ENCODE data around the gene DARS1. TPM values are rescaled to one million over a fixed set of nuclear protein-coding genes. Genes with fewer than 3 reads are reported as not detected.
"Not testable (repeated sequence)": the region's sequence is repeated elsewhere in the genome, so short reads cannot be mapped to it uniquely, and the experiment has no call there.

The DARS1 gene
- total RNA-seq, 1 donor from 2014 or later, result 53.6 TPM

DNA sequence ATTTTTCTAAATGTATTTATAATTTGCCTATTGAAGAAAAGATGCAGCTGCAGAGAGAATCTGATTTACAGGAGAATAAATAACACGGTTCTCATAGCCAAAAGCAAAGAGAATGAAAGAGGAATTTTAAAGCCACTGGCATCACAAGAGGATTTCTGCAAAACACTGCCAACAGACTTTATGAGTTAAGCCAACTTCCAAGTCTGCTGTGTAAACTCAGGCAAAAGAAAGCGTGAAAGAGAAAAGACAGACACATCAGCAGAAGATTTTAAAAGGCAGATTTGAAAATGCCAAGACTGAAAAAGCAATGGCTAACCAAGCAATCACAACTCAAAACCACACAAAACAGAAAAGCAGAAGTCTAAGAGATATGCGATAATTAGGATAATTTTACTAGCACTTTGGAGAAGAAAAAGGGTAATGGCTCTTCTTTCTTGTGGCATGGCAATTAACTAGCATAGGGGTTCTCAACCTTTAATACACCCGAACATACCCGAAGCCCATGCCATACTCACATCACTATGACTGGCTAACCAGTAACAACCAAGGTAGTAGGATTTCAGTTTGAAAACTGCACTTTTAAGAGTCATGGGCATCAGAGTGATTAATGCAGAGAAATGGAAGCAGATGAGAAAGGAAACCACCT, 4.9 kb downstream of the DARS1 start:
- no peak for DNase-seq

DNA sequence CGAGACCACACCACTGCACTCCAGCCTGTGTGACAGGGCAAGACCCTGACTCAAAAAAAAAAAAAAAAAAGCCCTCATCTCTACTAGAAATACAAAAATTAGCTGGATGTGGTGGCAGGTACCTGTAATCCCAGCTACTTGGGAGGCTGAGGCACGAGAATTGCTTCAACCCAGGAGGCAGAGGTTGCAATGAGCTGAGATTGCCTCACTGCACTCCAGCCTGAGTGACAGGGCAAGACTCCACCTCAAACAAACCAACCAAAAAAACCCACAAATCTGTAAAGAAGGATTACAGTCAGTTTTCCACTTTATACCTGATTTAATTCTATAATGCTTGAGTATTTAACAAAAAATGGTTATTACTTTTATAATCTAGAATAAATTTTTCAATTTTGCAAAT, 9.7 kb downstream of the DARS1 start:
- DNase-seq, result no peak

DNA sequence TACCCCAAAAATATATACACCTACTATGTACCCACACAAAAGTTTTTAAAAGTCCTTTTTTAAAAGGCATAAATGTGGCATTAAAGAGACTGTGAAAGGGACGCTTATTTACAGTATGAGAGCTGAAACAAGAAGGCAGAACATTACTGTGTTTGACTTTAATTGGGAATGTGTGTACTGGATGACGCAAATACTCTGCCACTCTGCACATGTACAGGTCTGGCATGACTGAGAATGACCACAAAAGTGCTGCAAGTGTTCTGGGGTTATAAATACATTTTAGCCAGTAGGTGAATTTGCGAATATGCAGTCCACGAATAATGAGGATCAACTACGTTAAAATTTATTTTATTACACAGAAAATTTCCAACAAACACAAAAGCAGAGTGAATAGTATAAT, 11.4 kb downstream of the DARS1 start:
- no peak for DNase-seq

DNA sequence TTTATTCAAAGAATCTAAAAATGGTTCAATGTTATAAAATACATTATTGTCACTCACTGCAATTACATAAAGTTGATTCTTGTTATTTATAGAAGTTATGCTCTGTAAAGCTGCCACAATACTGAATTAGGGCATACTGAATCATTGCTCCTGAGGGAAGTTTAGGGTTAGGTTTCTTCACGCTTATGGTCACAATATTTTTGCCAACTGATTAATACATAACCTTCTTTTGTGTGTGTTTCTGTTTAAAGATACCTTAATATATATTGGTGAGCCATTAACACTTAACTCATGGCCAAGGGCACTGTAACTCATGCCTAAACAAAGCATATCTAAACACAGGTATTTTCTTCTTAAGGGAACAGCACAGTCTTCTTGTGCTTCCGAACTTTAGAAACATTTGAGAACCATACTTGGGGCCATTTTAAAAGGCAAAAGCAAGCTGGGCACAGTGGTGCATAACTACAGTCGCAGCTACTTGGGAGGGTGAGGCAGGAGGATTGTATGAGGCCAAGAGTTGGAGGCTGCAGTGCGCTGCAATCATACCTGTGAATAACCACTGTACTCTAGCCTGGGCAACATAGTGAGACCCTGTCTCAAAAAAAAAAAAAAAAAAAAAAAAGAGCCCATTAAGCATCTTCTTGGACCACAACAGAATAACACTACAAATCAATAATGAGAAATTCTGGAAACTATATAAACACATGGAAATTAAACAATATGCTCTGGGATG, 15.6 kb downstream of the DARS1 start:
- DNase-seq, result no peak

DNA sequence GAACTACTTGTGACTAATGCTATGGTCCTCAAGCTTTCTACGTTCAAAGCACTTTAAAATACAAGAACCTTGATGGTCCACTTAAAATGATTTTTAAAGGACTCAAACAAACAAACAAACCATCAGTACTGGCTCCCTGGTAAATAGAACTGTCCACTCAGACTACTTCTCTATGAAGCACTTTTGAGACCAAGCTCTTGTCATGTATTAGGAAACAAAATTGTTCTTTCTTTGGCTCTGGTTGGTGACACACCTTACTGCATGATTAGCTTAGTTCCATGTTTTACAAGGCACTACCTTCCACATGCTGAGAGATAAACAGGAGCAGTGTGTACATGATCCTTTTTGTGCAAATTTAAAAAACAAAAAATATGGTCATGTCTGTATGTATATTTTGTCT, 19.7 kb downstream of the DARS1 start:
- no peak for DNase-seq

DNA sequence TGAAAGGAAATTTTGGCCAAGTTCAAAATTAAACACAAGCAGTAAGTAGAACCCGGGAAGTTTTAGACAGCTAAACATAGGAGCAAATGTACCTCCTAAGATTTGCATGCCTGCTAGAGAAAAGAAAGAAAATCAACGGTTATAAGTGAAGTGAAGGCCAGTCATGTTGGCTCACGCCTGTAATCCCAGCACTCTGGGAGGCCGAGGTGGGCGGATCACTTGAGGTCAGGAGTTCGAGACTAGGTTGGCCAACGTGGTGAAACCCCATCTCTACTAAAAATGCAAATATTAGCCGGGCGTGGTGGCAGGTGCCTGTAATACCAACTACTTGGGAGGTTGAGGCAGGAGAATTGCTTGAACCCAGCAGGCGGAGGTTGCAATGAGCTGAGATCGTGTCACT, 21.0 kb downstream of the DARS1 start:
- DNase-seq, result not testable (repeated sequence)

DNA sequence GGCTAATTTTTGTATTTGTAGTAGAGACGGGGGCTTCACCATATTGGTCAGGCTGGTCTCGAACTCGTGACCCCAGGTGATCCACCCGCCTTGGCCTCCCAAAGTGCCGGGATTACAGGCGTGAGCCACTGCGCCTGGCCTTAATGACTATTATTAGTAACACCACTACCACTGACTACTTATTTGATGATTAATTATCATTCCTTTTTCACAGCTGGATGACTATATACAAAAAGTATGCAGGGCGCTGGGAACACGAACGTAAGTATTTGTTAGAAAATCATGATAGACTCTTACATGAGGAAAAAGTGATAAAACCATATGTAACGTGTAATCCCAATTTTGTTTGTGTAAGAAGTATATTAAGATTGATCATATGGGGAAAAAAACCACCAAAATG, 21.6 kb downstream of the DARS1 start:
- DNase-seq, result no peak

DNA sequence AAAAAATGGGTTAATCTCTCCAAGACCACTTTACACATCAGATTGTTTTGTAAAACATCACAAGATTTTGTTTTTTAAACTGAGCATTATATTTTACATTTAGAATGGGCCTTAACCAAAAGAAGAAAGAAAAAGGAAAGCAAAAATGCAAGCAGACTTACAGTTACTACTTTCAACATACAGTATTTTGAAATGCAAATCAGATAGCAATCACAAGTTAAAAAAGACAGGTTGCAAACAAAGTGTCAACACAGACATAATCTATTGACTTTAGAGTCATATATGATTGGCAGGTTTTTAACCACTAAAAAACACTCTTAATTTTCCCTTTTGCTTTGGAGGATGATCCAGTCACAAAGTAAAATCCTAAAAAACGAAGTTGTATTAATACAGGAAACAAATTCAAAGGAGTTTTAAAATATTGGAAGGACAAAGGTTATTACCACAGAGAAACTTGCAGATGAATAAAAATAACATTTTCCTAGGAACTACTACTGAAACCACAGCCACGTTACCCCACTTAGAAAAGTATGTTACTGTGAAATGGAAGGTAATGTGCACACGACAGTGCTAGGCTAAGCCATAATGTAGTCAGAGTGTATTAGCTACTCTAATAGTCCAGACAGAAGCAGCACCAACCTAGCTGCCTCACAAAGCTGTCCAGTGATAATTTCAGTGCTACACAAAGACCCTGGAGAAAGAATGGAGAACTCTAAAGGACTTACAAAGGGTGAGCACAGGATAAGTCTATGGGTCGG, 22.9 kb downstream of the DARS1 start:
- no peak for DNase-seq

DNA sequence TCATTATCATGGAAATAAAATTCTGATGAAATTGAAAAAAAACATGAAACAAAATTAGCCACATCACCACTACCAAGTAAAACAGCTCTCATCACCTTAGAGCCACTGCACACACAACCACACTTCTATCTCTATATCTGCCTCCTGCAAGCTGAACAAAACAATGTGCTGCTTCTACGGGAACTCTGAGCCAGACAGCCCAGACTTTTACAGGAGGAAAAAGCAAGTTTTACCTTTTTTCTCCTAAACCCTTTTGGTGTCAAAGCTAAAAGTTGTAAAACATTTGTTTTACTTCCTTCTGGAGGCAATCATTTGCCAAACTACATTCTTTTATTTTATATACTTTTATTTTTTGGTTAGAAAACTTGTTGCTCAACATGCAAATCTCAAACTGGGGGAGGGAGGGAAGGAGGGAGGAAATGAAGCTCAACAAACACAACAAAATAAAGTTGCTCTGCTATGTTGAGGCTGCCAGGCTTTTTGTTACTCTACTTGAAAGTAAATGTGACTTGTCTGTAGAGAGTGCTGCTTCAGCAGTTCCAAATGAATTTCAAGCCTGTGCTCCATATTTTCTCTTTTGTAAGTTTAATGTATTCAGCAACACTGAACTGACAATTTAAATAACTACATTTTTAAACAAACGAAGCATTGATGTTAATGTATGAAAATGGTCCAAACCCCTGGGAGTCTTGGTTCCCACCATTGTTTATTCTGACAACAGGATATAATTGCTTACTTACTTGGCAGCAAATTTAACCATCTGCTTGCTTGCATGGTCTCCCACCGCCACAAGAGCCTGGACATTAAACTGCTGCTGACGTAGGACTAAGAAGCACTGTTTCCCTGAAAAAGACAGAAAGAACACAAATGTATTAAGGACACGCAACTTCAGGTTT, 24.5 kb downstream of the DARS1 start:
- DNase-seq, result peak; percentile 79

DNA sequence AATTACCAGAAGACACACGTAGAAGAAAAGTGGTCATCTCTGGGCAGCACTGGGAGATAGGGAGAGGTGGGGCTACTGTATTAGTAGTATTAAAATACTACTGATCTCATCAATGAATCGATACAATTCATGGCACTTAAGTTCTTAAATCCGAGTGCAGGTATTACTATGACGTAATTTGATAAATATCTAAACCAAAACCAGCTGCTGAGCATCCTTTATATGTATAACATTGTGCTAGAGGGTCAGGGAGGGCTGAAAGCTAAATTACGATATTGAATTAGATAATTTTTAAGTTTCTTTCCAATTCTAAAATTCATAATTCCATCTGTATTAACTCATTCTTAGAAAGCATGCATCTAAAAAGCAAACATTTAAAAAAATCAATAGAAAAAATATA, 25.3 kb downstream of the DARS1 start:
- no peak for DNase-seq

DNA sequence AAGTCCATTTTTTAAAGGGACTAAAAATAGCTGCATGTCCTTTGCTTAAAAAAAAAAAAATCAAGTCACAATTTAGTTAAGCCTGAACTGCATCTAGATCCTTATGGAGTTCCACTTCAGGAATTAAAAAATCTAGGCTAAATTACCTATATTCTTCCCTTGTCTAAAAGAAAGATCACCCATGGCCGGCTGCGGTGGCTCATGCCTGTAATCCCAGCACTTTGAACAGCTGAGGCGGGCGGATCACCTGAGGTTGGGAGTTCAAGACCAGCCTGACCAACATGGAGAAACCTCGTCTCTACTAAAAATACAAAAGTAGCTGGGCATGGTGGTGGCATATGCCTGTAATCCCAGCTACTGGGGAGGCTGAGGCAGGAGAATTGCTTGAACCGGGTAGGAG, 26.5 kb downstream of the DARS1 start:
- not testable (repeated sequence) for DNase-seq

DNA sequence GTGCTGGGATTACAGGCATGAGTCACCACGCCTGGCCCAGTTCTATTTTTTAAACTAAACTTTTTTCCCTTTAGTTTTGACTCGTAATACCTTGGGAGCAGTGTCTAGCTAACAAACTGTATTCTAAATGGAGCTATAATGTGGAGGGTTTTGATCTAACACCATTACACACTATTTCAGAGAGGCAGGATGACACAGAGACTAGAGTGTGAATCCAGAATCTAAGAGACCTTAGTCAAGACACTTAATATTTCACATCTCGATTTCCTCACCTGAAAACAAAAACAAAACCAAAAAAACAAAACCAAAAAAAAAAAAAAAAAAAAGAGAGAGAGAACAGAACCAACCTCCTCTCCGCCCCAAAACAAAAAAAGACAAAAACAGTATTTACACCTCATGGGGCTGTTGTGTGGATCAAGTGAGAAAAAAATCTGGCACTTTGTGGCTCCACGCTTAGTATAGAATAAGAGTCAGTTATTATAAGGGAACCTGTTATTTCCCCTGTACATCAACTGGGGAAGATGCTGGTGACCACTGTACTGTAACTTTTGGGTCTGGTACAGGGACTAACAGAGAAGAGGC, 31.3 kb downstream of the DARS1 start:
- DNase-seq, result no peak

DNA sequence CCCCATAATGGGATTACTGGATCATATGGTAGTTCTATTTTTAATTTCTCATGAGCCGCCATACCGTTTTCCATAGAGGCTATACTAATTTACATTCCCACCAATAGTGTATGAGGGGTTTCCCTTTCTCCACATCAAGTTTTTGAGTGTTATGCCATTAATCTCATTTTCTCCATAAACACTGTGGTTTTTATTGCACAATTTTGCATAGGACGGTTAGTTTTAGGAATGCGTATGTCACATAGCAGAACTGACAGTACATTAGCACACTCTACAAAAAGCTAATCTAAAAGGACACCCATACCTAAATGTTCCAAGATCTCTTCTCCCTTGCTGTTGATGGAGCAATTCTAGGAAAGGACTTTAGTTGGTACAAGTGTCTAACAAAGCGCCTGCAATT, 32.5 kb downstream of the DARS1 start:
- no peak for DNase-seq

DNA sequence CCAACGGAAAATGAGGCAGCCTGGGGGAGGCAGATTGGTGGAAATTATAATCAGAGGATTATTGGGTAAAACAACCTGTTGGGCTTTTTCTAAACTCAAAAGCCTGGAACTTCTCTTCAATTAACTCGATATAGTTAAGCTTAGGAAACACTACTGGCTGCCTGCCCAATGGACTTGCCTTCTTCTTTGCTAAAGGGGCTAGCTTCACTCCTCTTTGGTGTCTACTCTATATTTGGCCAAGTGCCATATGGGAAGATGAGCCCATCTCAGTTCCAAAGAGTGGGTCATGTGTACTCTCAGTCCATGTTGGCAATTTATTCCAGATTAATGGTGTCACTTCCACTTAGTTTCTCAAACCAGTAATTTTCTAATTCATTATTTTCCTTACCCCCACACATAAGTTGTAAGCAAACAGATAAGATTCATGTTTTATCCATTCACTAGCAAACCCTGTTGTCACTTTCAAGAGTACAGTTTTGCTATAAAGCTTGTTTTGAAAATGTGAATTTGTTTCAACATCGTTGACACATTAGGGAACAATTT, 34.3 kb downstream of the DARS1 start:
- DNase-seq, result no peak

DNA sequence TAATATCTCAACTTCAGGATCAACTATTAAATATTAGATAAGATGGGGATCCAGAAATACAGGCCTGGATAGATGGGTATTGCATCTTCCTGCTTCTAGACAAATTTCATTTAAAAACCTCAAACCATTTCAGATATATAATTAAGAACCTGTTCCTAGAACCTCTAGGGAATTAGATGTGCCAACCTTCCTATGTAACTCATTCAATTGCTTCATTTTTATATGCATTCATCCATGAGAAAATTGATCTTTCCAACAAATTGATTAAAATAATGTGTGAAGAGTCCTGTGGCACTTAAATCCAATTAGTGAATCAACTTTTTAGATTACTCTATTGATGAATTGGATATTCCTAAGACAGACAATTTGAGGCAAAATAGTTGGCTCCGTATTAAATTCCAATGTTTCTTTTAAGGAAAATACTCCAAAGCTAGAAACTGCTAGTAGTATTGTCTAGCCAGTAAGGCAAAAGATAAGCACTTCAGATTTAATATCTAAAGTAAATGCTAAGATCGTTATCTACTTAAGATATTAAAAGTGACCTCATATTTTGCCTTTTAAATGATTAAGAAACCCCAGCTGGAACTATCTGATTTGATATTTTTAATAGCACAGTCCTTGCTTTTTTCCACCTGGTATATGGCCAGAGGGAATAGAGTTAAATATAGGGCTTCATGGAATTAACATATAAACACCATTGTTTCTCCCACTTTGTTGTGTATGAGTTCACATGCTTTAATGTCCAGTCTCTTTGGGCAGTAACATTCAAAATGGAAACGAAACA, 35.8 kb downstream of the DARS1 start:
- DNase-seq, result no peak

DNA sequence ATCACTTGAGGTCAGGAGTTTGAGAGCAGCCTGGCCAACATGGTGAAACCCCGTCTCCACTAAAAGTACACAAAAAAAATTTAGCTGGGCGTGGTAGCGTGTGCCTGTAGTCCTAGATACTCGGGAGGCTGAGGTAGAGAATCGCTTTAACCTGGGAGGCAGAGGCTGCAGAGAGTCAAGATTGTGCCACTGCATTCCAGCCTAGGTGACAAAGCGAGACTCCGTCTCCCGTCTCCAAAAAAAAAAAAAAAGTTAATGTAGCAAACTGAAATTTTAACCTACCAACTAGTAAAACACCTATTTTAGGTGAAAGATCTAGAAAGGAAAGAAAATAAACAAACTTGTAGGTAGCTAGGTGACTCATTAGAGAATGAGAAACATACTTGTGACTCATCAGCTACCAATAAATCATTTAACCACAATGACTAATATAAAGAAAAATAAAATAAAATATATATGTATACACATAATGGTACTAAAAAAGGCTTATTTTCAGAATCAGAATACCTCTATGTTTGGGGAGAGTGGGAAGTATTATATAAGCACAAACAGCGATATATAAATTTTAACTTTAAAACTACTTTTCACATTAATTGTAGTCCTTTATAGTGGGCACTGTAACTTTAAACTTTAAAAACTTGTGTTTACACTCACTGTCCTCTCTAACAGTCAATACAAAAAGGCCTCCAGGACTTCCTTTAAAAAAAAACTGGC, 36.6 kb downstream of the DARS1 start:
- peak; percentile 67 for DNase-seq

DNA sequence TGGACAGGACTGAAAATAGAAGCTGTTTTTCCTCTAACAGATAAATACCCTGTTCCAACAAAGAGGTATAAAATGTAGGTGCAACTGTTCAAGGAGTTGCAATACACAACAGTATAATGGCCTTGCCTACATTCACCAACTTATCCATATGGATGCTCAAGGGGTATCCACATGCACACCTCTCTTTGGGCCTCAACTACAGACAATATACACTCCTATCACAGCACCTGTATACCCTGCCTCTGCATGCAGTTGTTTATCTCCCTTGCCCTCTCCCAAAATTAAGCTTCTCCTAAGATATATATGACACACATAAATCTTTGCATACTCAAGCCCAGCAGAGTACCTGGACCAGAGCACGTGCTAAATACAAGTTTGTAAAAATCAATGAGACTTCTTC, 37.3 kb downstream of the DARS1 start:
- no peak for DNase-seq

DNA sequence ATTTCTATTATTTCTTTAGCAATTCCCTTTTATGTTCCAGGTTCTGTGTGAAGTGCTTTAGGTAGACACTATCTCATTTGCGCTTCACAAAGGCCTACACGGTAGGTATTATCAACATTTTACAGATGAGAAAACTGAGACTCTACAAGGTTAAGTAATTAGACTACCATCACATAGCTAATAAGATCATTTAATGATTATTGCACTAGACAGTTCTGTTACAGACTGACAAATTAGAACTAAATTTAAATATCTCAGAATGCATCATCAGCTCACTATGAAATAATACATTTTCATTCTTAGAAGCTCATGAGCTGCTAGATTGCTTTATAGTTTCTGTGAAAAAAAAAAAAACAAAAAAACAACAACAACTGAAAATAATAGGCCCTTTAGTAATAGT, 37.9 kb downstream of the DARS1 start:
- DNase-seq, result no peak

DNA sequence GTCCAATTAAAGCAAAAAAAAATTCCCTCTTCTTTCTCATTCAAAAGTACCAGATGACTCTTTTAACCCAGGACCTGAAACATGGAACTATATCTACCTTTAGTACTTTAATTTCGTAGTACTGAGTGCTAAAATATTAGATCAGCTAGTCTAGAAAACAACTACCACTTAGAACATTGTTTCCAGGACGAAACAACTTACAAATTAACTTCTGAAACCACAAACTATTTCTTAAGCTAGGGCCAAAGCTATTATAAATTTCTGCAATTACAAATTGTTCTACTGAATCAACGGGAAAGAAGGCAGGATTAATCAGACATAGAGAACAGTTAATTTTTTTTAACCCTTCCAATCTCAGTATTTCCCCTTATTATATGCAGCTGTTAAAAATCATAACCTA, 39.9 kb downstream of the DARS1 start:
- DNase-seq, result no peak

DNA sequence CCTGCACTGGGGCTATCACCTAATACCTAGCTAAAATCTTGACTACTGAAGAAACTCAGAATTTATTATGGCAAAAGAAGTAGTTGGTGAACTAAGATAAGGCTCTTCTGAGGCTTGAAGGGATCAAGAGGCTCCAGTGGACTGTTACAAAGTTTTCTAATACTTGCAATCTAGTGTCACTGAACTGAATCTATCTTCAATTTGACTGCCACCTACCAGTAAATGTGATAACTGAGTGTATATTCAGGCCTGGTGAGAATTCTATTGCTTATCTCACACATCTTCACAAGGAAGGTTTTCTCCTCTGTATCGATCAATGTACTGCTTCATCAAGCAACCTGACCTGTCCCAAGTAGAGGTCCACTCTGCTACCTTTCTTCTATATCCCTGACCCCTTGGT, 40.8 kb downstream of the DARS1 start:
- no peak for DNase-seq
